OCI-LY7 (cell line): ENCODE data around the gene FBXL20. TPM values are rescaled to one million over a fixed set of nuclear protein-coding genes. Genes with fewer than 3 reads are reported as not detected.

Experiments
- BruUV-seq: library from RNA; stranded (reverse); fragments of 400-500 nt; replicated peaks from 2 replicates; lab custom pipeline; 2021; lab: Mats Ljungman, UMichigan
- CTCF ChIA-PET: fragments of 300-600 bp; sonication (Branson Sonifier 250); formaldehyde crosslinking; loops from one replicate; lab custom pipeline; 2022; ENCODE audit warnings: antibody characterized with exemption; ENCODE audit not compliant: unreplicated experiment; lab: Charles Lee
- POLR2A ChIA-PET: fragments of 300-600 bp; sonication (Branson Sonifier 250); formaldehyde crosslinking; loops from one replicate; lab custom pipeline; 2022; ENCODE audit warnings: antibody characterized with exemption; lab: Charles Lee
- DNase-seq: peaks from one replicate; pipeline ENCODE4 v3.0.0-alpha.2; 2015; ENCODE audit warnings: low spot score
- H2AFZ ChIP-seq: fragments of 200-600 bp; sonication (generic), shearing (Covaris generic); 2 replicates; pipeline ENCODE4 v1.6.1; 2014; ENCODE audit warnings: mild to moderate bottlenecking, antibody characterized with exemption, low read length, moderate library complexity
- H3K27ac ChIP-seq: fragments of 200-600 bp; sonication (generic); 2 replicates; pipeline ENCODE4 v1.5.1; 2014; ENCODE audit warnings: mixed run types, low read depth, mild to moderate bottlenecking, moderate library complexity, low read length, inconsistent platforms; ENCODE audit not compliant: poor library complexity, severe bottlenecking
- H3K36me3 ChIP-seq: fragments of 200-600 bp; sonication (generic); 2 replicates; pipeline ENCODE4 v1.6.1; 2014; ENCODE audit warnings: mild to moderate bottlenecking, antibody characterized with exemption, low read length, moderate library complexity, mixed read lengths; ENCODE audit not compliant: insufficient read depth
- H3K4me1 ChIP-seq: fragments of 200-600 bp; sonication (generic); 2 replicates; pipeline ENCODE4 v1.5.1; 2014; ENCODE audit warnings: mild to moderate bottlenecking, low read length; ENCODE audit not compliant: insufficient read depth, poor library complexity, severe bottlenecking
- H3K4me2 ChIP-seq: fragments of 200-600 bp; sonication (generic); 2 replicates; pipeline ENCODE4 v1.6.1; 2014; ENCODE audit warnings: mild to moderate bottlenecking, low read length
- H3K4me3 ChIP-seq: fragments of 200-600 bp; sonication (generic); 2 replicates; pipeline ENCODE4 v1.5.1; 2014; ENCODE audit warnings: mild to moderate bottlenecking, low read depth, low read length; ENCODE audit not compliant: poor library complexity, severe bottlenecking
- H3K79me2 ChIP-seq: fragments of 200-600 bp; sonication (generic); 2 replicates; pipeline ENCODE4 v1.6.1; 2016; ENCODE audit warnings: low read depth, mild to moderate bottlenecking, low read length, moderate library complexity, mixed read lengths; ENCODE audit not compliant: insufficient read depth
- H3K9me2 ChIP-seq: fragments of 200-600 bp; sonication (generic); 2 replicates; pipeline ENCODE4 v1.6.1; 2016; ENCODE audit warnings: mild to moderate bottlenecking, low read length, mixed read lengths; ENCODE audit not compliant: insufficient read depth
- H3K9me3 ChIP-seq: fragments of 200-600 bp; sonication (generic); 2 replicates; pipeline ENCODE4 v1.6.1; 2014; ENCODE audit warnings: mild to moderate bottlenecking, mixed run types, low read length, mixed read lengths
- H4K20me1 ChIP-seq: fragments of 200-600 bp; sonication (generic); 2 replicates; pipeline ENCODE4 v1.6.1; 2014; ENCODE audit warnings: mild to moderate bottlenecking, antibody characterized with exemption, low read length, moderate library complexity, mixed read lengths; ENCODE audit not compliant: insufficient read depth
- CTCF ChIP-seq: fragments of 200-600 bp; sonication (generic); conservative IDR thresholded peaks from 2 replicates; pipeline ENCODE4 v1.5.1; 2014; ENCODE audit warnings: mild to moderate bottlenecking, antibody characterized with exemption, low read length, moderate library complexity, mixed read lengths
- EZH2phosphoT487 ChIP-seq: fragments of 200-600 bp; sonication (generic); IDR thresholded peaks from 2 replicates; pipeline ENCODE4 v1.6.1; 2018; ENCODE audit warnings: low read depth, borderline replicate concordance, mild to moderate bottlenecking, mixed run types, antibody characterized with exemption, low read length, moderate library complexity, mixed read lengths
- intact Hi-C: fragments of 100-400 bp; cut with micrococcal nuclease; formaldehyde crosslinking; loops from one replicate; pipeline ENCODE4 v1.10.0; 2022; ENCODE audit not compliant: unreplicated experiment
- total RNA-seq, 2 experiments: library from RNA; depleted of rRNA in 1 of 2; stranded (reverse); fragments of >200 nt in 1 of 2; shearing (Covaris generic) in 1 of 2; gene quantifications; 2 replicates each; pipeline ENCODE4 v1.2.3, GENCODE V29; 2014 to 2022

FBXL20 gene
- total RNA-seq, 2 experiments from 2014 or later = 2.1 to 12.2 TPM

- DNase-seq = no peak
- Histone ChIP-seq H3K4me3 (no peak overlapping the region), H2AFZ (no peak overlapping the region), H3K4me2 (no peak overlapping the region), H3K36me3 (no peaks in the 10 kb centered on the region), H4K20me1 (no peaks in the 10 kb centered on the region), H3K27ac (no peak overlapping the region), H3K9me3 (no peaks in the 10 kb centered on the region), H3K79me2 (no peaks in the 10 kb centered on the region), H3K9me2 (no peaks in the 10 kb centered on the region), H3K4me1 (no peaks in the 10 kb centered on the region)
- POLR2A ChIA-PET = no interaction called here
- intact Hi-C loops = no loop called here
- no peak for TF ChIP-seq EZH2phosphoT487
- no peak for TF ChIP-seq CTCF
- CTCF ChIA-PET = interaction anchor here (0.6 kb wide), 1 partner anchor 262 kb away, joined by 3 read pairs; no protein-coding TSS in a partner anchor
- BruUV-seq = no TSS peak
Observed at GRCh38 chr17:39365872-39366271, 35.6 kb downstream of the FBXL20 start.

GRCh38 chr17:39365242-39365641 lies 36.2 kb downstream of the FBXL20 start:
- Histone ChIP-seq H3K79me2 (no peaks in the 10 kb centered on the region), H3K36me3 (no peaks in the 10 kb centered on the region), H3K27ac (no peak overlapping the region), H3K4me2 (no peak overlapping the region), H2AFZ (no peak overlapping the region), H3K4me3 (no peak overlapping the region), H3K4me1 (no peaks in the 10 kb centered on the region), H3K9me2 (no peaks in the 10 kb centered on the region), H3K9me3 (no peaks in the 10 kb centered on the region), H4K20me1 (no peaks in the 10 kb centered on the region)
- ChIA-PET CTCF (no interaction called here), POLR2A (no interaction called here)
- TF ChIP-seq EZH2phosphoT487 (no peak), CTCF (no peak)
- DNase-seq = no peak
- BruUV-seq = no TSS peak
- intact Hi-C loops = no loop called here

- Histone ChIP-seq H3K4me2 (no peak overlapping the region), H3K9me3 (no peaks in the 10 kb centered on the region), H2AFZ (no peak overlapping the region), H3K4me3 (no peak overlapping the region), H3K27ac (no peak overlapping the region), H3K9me2 (no peaks in the 10 kb centered on the region), H3K4me1 (no peaks in the 10 kb centered on the region), H4K20me1 (no peaks in the 10 kb centered on the region), H3K79me2 (no peaks in the 10 kb centered on the region), H3K36me3 (no peaks in the 10 kb centered on the region)
- intact Hi-C loops = no loop called here
- CTCF ChIA-PET = no interaction called here
- POLR2A ChIA-PET = no interaction called here
- TF ChIP-seq CTCF = no peak
- no peak for TF ChIP-seq EZH2phosphoT487
- DNase-seq = no peak
- no TSS peak for BruUV-seq
Observed at GRCh38 chr17:39364236-39365025, 37.0 kb downstream of the FBXL20 start.
